ENCODE data around the gene CANT1. TPM values are rescaled to one million over a fixed set of nuclear protein-coding genes. Genes with fewer than 3 reads are reported as not detected.

Gene CANT1
- total RNA-seq, 4 donors from 2014 or later = 56.9 to 125 (median 80.0) TPM

DNA sequence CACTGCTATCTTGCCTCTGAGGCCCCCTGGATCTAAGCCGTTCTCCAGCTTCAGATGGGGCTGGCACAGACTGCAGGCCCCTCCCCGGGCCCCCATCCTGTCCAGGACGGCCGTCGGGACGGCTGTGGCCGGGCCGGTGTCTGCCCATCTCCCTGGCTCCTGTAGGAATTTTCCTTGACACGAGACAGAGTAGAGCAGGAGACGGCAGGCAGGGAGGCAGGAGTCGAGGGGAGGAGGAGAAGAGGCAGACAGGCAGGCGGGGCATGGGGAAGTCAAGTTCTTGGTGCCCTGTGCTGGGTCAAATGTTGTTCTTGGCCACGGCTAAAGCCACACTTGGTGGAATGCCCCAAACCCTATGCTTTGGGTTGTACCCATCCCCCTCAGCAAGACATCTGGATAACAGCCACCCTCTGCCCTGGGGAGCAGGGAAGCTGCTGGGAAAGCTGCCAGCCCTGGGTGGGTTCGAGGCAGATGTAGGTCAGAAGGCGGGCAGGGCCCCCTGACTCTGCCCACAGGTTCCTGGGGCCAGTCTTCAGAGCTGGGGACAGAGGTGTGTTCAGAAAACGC is 18.4 kb upstream of the CANT1 start:
- Histone ChIP-seq H3K4me3 (no peak overlapping the region), H3K4me1 (peaks cover 8 to 50% (median 15%) of the 10 kb centered on the region in 4 donors), H3K27me3 (no peaks in the 10 kb centered on the region), H3K36me3 (no peaks in the 10 kb centered on the region), H3K27ac (peak overlapping the region in 2 of 4 donors; percentile 66 to 79), H3K9me3 (no peaks in the 10 kb centered on the region)
- TF ChIP-seq POLR2A (IDR thresholded peaks at IDR 0.05) = no peak
- TF ChIP-seq, protein P1, sequence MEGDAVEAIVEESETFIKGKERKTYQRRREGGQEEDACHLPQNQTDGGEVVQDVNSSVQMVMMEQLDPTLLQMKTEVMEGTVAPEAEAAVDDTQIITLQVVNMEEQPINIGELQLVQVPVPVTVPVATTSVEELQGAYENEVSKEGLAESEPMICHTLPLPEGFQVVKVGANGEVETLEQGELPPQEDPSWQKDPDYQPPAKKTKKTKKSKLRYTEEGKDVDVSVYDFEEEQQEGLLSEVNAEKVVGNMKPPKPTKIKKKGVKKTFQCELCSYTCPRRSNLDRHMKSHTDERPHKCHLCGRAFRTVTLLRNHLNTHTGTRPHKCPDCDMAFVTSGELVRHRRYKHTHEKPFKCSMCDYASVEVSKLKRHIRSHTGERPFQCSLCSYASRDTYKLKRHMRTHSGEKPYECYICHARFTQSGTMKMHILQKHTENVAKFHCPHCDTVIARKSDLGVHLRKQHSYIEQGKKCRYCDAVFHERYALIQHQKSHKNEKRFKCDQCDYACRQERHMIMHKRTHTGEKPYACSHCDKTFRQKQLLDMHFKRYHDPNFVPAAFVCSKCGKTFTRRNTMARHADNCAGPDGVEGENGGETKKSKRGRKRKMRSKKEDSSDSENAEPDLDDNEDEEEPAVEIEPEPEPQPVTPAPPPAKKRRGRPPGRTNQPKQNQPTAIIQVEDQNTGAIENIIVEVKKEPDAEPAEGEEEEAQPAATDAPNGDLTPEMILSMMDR (IDR thresholded peaks at IDR 0.05) = no peak
- peak in 1 of 3 donors; percentile 44 for DNase-seq

DNA sequence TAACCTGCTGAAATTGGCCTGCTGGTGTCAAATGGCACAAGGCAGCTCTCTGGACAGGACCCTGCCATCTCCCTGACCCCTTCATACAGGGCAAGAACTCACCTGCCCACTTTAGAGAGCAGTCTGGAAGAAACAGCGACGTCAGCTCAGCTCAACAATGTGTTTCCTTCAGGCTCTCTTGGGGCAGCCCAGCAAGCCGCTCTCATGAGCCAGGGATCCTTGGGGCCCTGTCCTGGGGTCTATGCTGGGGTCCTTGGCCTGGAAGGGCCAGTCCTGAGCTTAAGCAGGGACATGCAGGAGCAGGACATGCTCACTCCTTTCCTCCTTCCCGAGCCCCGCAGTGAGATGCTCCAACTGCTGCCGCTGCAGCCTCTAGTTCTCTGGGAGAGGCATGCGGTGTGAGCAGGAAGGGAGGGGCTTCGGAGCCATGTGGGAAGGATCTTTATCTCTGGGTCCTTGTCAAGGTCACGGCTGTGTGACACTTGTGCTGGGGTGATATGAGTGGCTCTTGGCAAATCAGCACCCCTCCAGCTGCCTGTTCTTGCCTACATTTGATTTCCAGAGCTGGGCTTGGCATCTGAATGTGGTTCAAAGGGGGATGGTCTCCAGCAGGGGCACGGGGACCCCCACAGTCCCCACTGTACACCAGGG is 17.8 kb upstream of the CANT1 start:
- Histone ChIP-seq H3K27ac (peak overlapping the region in 2 of 4 donors; percentile 66 to 79), H3K27me3 (no peaks in the 10 kb centered on the region), H3K4me1 (peaks cover 8 to 50% (median 15%) of the 10 kb centered on the region in 4 donors), H3K36me3 (no peaks in the 10 kb centered on the region), H3K4me3 (peak overlapping the region in 2 of 4 donors; percentile 5 to 20), H3K9me3 (no peaks in the 10 kb centered on the region)
- TF ChIP-seq, protein P1 (IDR thresholded peaks at IDR 0.05) = no peak
- no peak for TF ChIP-seq POLR2A (IDR thresholded peaks at IDR 0.05)
- DNase-seq = peak in 2 of 3 donors; percentile 46 to 58

- Histone ChIP-seq H3K27ac (peak overlapping the region in 3 of 4 donors; percentile 40 to 79 (median 66)), H3K36me3 (no peaks in the 10 kb centered on the region), H3K9me3 (no peaks in the 10 kb centered on the region), H3K27me3 (no peaks in the 10 kb centered on the region), H3K4me1 (peaks cover 8 to 50% (median 15%) of the 10 kb centered on the region in 4 donors), H3K4me3 (peak overlapping the region in 2 of 4 donors; percentile 8 to 20)
- TF ChIP-seq POLR2A (IDR thresholded peaks at IDR 0.05) = no peak
- TF ChIP-seq, protein P1 (IDR thresholded peaks at IDR 0.05) = peak in 1 of 6 experiments; percentile 15
- peak in 2 of 3 donors; percentile 61 to 79 for DNase-seq
These were observed 17.1 kb upstream of the CANT1 start for GRCh38 chr17:79026376-79027273.

DNA sequence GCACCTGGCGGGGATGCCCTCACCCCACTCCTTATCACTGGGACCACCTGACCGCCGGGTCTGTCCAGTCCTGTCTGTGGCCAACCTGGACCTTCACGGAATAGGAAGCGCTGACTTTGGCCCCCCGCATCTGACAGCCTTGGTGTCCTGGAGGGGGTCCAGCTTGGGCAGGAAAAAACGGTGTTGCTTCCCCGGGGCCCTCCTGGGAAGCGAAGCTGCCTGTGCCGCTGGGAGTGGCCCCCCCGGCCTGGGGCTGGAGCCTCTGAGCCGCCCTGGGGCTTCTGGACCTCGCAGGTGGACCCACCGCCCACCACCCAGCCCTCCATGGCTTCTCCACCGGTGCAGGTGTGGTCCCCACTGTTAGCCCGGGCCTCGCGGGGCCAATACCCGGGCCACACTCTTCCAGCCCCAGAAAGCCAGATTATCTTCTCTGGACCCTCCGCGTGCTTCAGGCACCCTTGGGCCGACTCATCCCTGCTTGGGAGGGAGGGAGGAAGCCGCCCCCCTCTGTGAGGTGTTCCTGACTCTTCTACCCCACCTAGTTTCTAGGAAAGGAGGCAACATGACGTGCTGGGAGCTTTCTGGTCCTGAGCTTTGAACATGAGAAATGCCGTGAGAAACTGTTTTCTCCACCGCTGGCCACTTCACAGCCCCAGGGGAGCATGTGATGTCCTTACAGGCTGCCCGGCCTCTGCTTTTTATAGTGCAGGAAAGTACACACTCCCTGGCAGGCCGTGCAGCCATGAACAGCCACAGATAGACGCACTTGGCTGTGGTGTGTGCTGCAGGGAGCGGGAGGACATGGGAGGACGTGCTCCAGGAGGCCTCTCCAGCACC is 15.6 kb upstream of the CANT1 start:
- peak overlapping the region; percentile 38 to 66 (median 47) for H3K27ac ChIP-seq
- H3K4me3 ChIP-seq = peak overlapping the region; percentile 53 to 62 (median 58)
- DNase-seq = peak in 2 of 3 donors; percentile 46 to 57
- no peaks in the 10 kb centered on the region for H3K36me3 ChIP-seq
- TF ChIP-seq, protein P1 (IDR thresholded peaks at IDR 0.05) = no peak
- no peak for TF ChIP-seq POLR2A (IDR thresholded peaks at IDR 0.05)
- no peaks in the 10 kb centered on the region for H3K9me3 ChIP-seq
- H3K4me1 ChIP-seq = peaks cover 8 to 56% (median 15%) of the 10 kb centered on the region in 4 donors
- H3K27me3 ChIP-seq = no peaks in the 10 kb centered on the region
